ENCODE data around the gene ENPEP. TPM values are rescaled to one million over a fixed set of nuclear protein-coding genes. Genes with fewer than 3 reads are reported as not detected.

Gene ENPEP
- total and polyA plus RNA-seq, 2 donors from 2014 or later, result 39.9 to 83.2 TPM

- intact Hi-C loops (cut with DNase I), result no loop called here
- Histone ChIP-seq H3K27me3 (ENCODE audit: control insufficient read depth, insufficient read depth, low read length) (no peaks in the 10 kb centered on the region), H3K36me3 (ENCODE audit: control insufficient read depth in 2 of 3, insufficient read depth in 3 of 3, low read length in 3 of 3) (peaks cover 0 to 8% (median 0%) of the 10 kb centered on the region in 3 donors), H3K4me1 (ENCODE audit: control insufficient read depth in 2 of 3, insufficient read depth in 2 of 3, low read depth in 1 of 3, low read length in 3 of 3) (no peaks in the 10 kb centered on the region), H3K4me3 (ENCODE audit: low read length in 3 of 3) (no peak overlapping the region), H3K9me3 (ENCODE audit: control insufficient read depth in 2 of 3, insufficient read depth in 1 of 3, low read length in 3 of 3) (peaks cover 0 to 5% (median 0%) of the 10 kb centered on the region in 3 donors), H3K27ac (ENCODE audit: low read depth in 2 of 2, low read length in 2 of 2) (no peak overlapping the region), H3K9ac (ENCODE audit: low read length in 3 of 3) (no peak overlapping the region)
- DNase-seq, result no peak
- TF ChIP-seq CTCF (IDR thresholded peaks at IDR 0.05; ENCODE audit: borderline replicate concordance, extremely low read depth, insufficient read depth), result no peak
- FAIRE-seq, result no peak
These were observed 57.1 kb downstream of the ENPEP start for GRCh38 chr4:110532901-110533589.

GRCh38 chr4:110533590-110533910 is 57.6 kb downstream of the ENPEP start:
- H3K4me3 ChIP-seq (ENCODE audit: low read length in 3 of 3), result no peak overlapping the region
- H3K27me3 ChIP-seq (ENCODE audit: control insufficient read depth, insufficient read depth, low read length), result no peaks in the 10 kb centered on the region
- no peak overlapping the region for H3K27ac ChIP-seq (ENCODE audit: low read depth in 2 of 2, low read length in 2 of 2)
- peaks cover 0 to 8% (median 0%) of the 10 kb centered on the region in 3 donors for H3K36me3 ChIP-seq (ENCODE audit: control insufficient read depth in 2 of 3, insufficient read depth in 3 of 3, low read length in 3 of 3)
- no peak for TF ChIP-seq CTCF (IDR thresholded peaks at IDR 0.05; ENCODE audit: borderline replicate concordance, extremely low read depth, insufficient read depth)
- intact Hi-C loops (cut with DNase I), result no loop called here
- H3K9ac ChIP-seq (ENCODE audit: low read length in 3 of 3), result no peak overlapping the region
- H3K9me3 ChIP-seq (ENCODE audit: control insufficient read depth in 2 of 3, insufficient read depth in 1 of 3, low read length in 3 of 3), result peaks cover 0 to 5% (median 0%) of the 10 kb centered on the region in 3 donors
- DNase-seq (no peak), FAIRE-seq (no peak)
- no peaks in the 10 kb centered on the region for H3K4me1 ChIP-seq (ENCODE audit: control insufficient read depth in 2 of 3, insufficient read depth in 2 of 3, low read depth in 1 of 3, low read length in 3 of 3)

- H3K36me3 ChIP-seq (ENCODE audit: control insufficient read depth in 2 of 3, insufficient read depth in 3 of 3, low read length in 3 of 3), result peaks cover 0 to 8% (median 0%) of the 10 kb centered on the region in 3 donors
- no peaks in the 10 kb centered on the region for H3K4me1 ChIP-seq (ENCODE audit: control insufficient read depth in 2 of 3, insufficient read depth in 2 of 3, low read depth in 1 of 3, low read length in 3 of 3)
- FAIRE-seq, result no peak
- H3K27ac ChIP-seq (ENCODE audit: low read depth in 2 of 2, low read length in 2 of 2), result no peak overlapping the region
- H3K4me3 ChIP-seq (ENCODE audit: low read length in 3 of 3), result no peak overlapping the region
- intact Hi-C loops (cut with DNase I), result no loop called here
- peaks cover 0 to 5% (median 0%) of the 10 kb centered on the region in 3 donors for H3K9me3 ChIP-seq (ENCODE audit: control insufficient read depth in 2 of 3, insufficient read depth in 1 of 3, low read length in 3 of 3)
- TF ChIP-seq CTCF (IDR thresholded peaks at IDR 0.05; ENCODE audit: borderline replicate concordance, extremely low read depth, insufficient read depth), result no peak
- DNase-seq, result peak in 1 of 5 donors; percentile 28
- no peaks in the 10 kb centered on the region for H3K27me3 ChIP-seq (ENCODE audit: control insufficient read depth, insufficient read depth, low read length)
- no peak overlapping the region for H3K9ac ChIP-seq (ENCODE audit: low read length in 3 of 3)
These were observed 58.0 kb downstream of the ENPEP start for GRCh38 chr4:110533940-110534339.

Measured in kidney (tissue), 14 donors.